CD4-positive, alpha-beta T cell (primary cell): ENCODE results near the gene LMO7. TPM values are rescaled to one million over a fixed set of nuclear protein-coding genes. Genes with fewer than 3 reads are reported as not detected.

ENCODE experiments used
- ATAC-seq: fragments of 200-7000 bp; cut with Tn5 transposase; one replicate; pipeline ENCODE4 v1.10.0; 2022; ENCODE audit warnings: mild to moderate bottlenecking; ENCODE audit not compliant: poor library complexity
- CTCF ChIA-PET: fragments of 350-600 bp; sonication (Branson Sonifier 250); formaldehyde crosslinking; loops from one replicate; lab custom pipeline; 2021; ENCODE audit warnings: antibody characterized with exemption, inconsistent platforms; lab: Charles Lee
- POLR2A ChIA-PET: fragments of 350-600 bp; sonication (Branson Sonifier 250); formaldehyde crosslinking; loops from one replicate; lab custom pipeline; 2021; ENCODE audit warnings: antibody characterized with exemption, inconsistent platforms; lab: Charles Lee
- DNase-seq, 14 experiments: peaks; one replicate each; pipeline ENCODE4 v3.0.0-alpha.2; 2013 to 2020; ENCODE audit warnings: mixed read lengths in 2 of 14
- H3K27ac ChIP-seq, 2 donors: one replicate each; pipeline versions ENCODE4 v1.5.1 to v1.7.0; 2013; ENCODE audit warnings: low read length in 2 of 2, low read depth in 1 of 2, mild to moderate bottlenecking in 1 of 2
- H3K27me3 ChIP-seq, 2 experiments: 1 replicate in 1 of 2; 2 replicates in 1 of 2; pipeline versions ENCODE4 v1.6.1 to v1.7.0; 2013; ENCODE audit warnings: low read length in 2 of 2, control low read depth in 1 of 2, mild to moderate bottlenecking in 1 of 2, moderate library complexity in 1 of 2; ENCODE audit not compliant: insufficient read depth in 2 of 2, control insufficient read depth in 1 of 2
- H3K36me3 ChIP-seq: one replicate; pipeline ENCODE4 v1.6.1; 2013; ENCODE audit warnings: low read length, control low read depth; ENCODE audit not compliant: insufficient read depth
- H3K4me1 ChIP-seq: one replicate; pipeline ENCODE4 v1.6.1; 2013; ENCODE audit warnings: low read length, control low read depth; ENCODE audit not compliant: insufficient read depth
- H3K4me3 ChIP-seq: one replicate; pipeline ENCODE4 v1.5.1; 2013; ENCODE audit warnings: mild to moderate bottlenecking, low read length, moderate library complexity
- H3K9me3 ChIP-seq, 2 experiments: 1 replicate in 1 of 2; 2 replicates in 1 of 2; pipeline versions ENCODE4 v1.6.1 to v1.7.0; 2013; ENCODE audit warnings: low read length in 2 of 2, mild to moderate bottlenecking in 2 of 2, control low read depth in 1 of 2, moderate library complexity in 1 of 2; ENCODE audit not compliant: control insufficient read depth in 1 of 2, insufficient read depth in 1 of 2
- H3K27ac Mint-ChIP-seq: one replicate; pipeline ENCODE4 v1.8.0; 2020; ENCODE audit warnings: mixed read lengths
- H3K27me3 Mint-ChIP-seq: one replicate; pipeline ENCODE4 v1.8.0; 2021; ENCODE audit warnings: mixed read lengths
- H3K36me3 Mint-ChIP-seq: one replicate; pipeline ENCODE4 v1.8.0; 2021; ENCODE audit warnings: low read depth, mixed read lengths
- H3K4me1 Mint-ChIP-seq: one replicate; pipeline ENCODE4 v1.8.0; 2021; ENCODE audit warnings: low read depth, mixed read lengths
- H3K4me3 Mint-ChIP-seq: one replicate; pipeline ENCODE4 v1.8.0; 2020; ENCODE audit warnings: mild to moderate bottlenecking, mixed read lengths
- H3K9me3 Mint-ChIP-seq: one replicate; pipeline ENCODE4 v1.8.0; 2020; ENCODE audit warnings: mixed read lengths
- CTCF ChIP-seq: fragments of 200-600 bp; IDR thresholded peaks from one replicate; pipeline ENCODE4 v1.8.0; 2022; ENCODE audit warnings: antibody characterized with exemption, mild to moderate bottlenecking
- intact Hi-C, 2 experiments: fragments of 100-400 bp; cut with DNase I in 1 of 2; cut with micrococcal nuclease in 1 of 2; formaldehyde crosslinking; loops; one replicate each; pipeline versions ENCODE4 v1.15.1 to v1.9.0; 2023 to 2025; cut with DNase I, micrococcal nuclease
- total RNA-seq, 174 experiments: library from RNA in 2 of 174; stranded (reverse) in 2 of 174; gene quantifications; one replicate each; pipeline ENCODE4 v1.2.3 and lab custom pipeline; 2021 to 2026

Gene LMO7
- total RNA-seq, 2 experiments from 2014 or later = 35.2 to 36.3 TPM

DNA sequence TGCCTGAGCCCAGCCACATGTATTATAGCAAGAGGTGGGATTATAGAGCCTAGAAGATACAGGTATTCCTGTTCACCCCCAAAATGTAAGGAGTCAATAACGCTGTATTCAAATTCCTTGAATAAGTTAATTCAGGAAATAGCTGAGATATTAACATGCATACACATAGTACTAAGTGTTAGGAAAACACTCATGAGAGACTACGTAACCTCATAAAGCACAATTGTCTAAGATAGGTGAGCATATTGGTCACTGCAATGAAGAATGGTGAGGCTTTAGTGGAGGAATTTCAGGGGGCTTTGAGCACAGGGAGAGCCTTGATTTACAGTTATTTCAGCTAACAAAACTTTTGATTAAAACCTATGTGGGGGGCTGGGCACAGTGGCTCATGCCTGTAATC lies 161.6 kb downstream of the LMO7 start:
- peaks cover 26% of the 10 kb centered on the region for H3K4me1 Mint-ChIP-seq
- no peak overlapping the region for H3K4me3 ChIP-seq
- H3K9me3 Mint-ChIP-seq = no peaks in the 10 kb centered on the region
- DNase-seq (no peak), ATAC-seq (no peak)
- no peaks in the 10 kb centered on the region for H3K27me3 ChIP-seq
- TF ChIP-seq CTCF = no peak
- intact Hi-C loops = loop anchor here in 1 of 2 experiments (5.0 kb wide), 1 partner anchor 35 kb away; no protein-coding TSS in a partner anchor
- H3K4me1 ChIP-seq = peaks cover 4% of the 10 kb centered on the region
- no peak overlapping the region for H3K27ac Mint-ChIP-seq
- H3K36me3 ChIP-seq = no peaks in the 10 kb centered on the region
- no peaks in the 10 kb centered on the region for H3K9me3 ChIP-seq
- no peak overlapping the region for H3K4me3 Mint-ChIP-seq
- H3K27me3 Mint-ChIP-seq = no peaks in the 10 kb centered on the region
- no peak overlapping the region for H3K27ac ChIP-seq
- CTCF ChIA-PET = interaction anchor here (1.6 kb wide), 1 partner anchor 37 kb away, joined by 3 read pairs; no protein-coding TSS in a partner anchor
- peaks cover 50% of the 10 kb centered on the region for H3K36me3 Mint-ChIP-seq
- POLR2A ChIA-PET = no interaction called here

GRCh38 chr13:75798353-75799255 lies 162.5 kb downstream of the LMO7 start:
- no peaks in the 10 kb centered on the region for H3K9me3 ChIP-seq
- Mint-ChIP-seq H3K9me3 (no peaks in the 10 kb centered on the region), H3K4me3 (no peak overlapping the region), H3K27ac (no peak overlapping the region), H3K4me1 (peaks cover 35% of the 10 kb centered on the region), H3K27me3 (no peaks in the 10 kb centered on the region), H3K36me3 (peaks cover 56% of the 10 kb centered on the region)
- CTCF ChIA-PET = interaction anchor here (0.8 to 1.6 kb wide), 2 partner anchors 38 to 61 kb away, joined by 3 to 4 read pairs; no protein-coding TSS in a partner anchor
- no peak for TF ChIP-seq CTCF
- no peak overlapping the region for H3K4me3 ChIP-seq
- intact Hi-C loops = loop anchor here in 1 of 2 experiments (5.0 kb wide), 1 partner anchor 36 kb away; no protein-coding TSS in a partner anchor
- POLR2A ChIA-PET = interaction anchor here (0.9 kb wide), 1 partner anchor 32 kb away, joined by 3 read pairs; no protein-coding TSS in a partner anchor
- H3K27ac ChIP-seq = no peak overlapping the region
- ATAC-seq (no peak), DNase-seq (no peak)
- H3K27me3 ChIP-seq = no peaks in the 10 kb centered on the region
- H3K4me1 ChIP-seq = peaks cover 9% of the 10 kb centered on the region
- no peaks in the 10 kb centered on the region for H3K36me3 ChIP-seq

DNA sequence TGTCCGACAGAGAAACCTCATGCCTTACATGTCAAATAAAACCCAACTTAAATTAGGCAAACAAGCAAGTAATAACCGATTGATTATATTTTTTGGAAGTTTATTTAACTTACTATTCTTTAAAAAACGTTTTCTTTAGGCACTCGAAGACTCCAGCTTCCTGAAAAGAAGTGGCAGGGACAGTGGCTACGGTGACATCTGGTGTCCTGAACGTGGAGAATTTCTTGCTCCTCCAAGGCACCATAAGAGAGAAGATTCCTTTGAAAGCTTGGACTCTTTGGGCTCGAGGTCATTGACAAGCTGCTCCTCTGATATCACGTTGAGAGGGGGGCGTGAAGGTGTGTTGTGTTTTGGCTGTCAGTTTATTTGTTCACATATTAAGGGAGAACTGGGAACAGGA lies 164.4 kb downstream of the LMO7 start:
- peaks cover 49% of the 10 kb centered on the region for H3K4me1 Mint-ChIP-seq
- H3K27me3 ChIP-seq = no peaks in the 10 kb centered on the region
- H3K27ac Mint-ChIP-seq = no peak overlapping the region
- ATAC-seq (no peak), DNase-seq (no peak)
- H3K9me3 Mint-ChIP-seq = no peaks in the 10 kb centered on the region
- peak overlapping the region; percentile 49 for H3K4me3 Mint-ChIP-seq
- H3K36me3 Mint-ChIP-seq = peaks cover 72% of the 10 kb centered on the region
- CTCF ChIA-PET = no interaction called here
- H3K4me3 ChIP-seq = no peak overlapping the region
- intact Hi-C loops = loop anchor here in 1 of 2 experiments (5.0 kb wide), 1 partner anchor 103 kb away; no protein-coding TSS in a partner anchor
- no peak overlapping the region for H3K27ac ChIP-seq
- no peak for TF ChIP-seq CTCF
- no peaks in the 10 kb centered on the region for H3K9me3 ChIP-seq
- POLR2A ChIA-PET = interaction anchor here (4.9 kb wide), 1 partner anchor 39 kb away, joined by 76 read pairs; no protein-coding TSS in a partner anchor
- peaks cover 9% of the 10 kb centered on the region for H3K4me1 ChIP-seq
- no peaks in the 10 kb centered on the region for H3K27me3 Mint-ChIP-seq
- H3K36me3 ChIP-seq = peaks cover 2% of the 10 kb centered on the region
